ENCODE results near the gene CES2. TPM values are rescaled to one million over a fixed set of nuclear protein-coding genes. Genes with fewer than 3 reads are reported as not detected.
"Not testable (repeated sequence)": the region's sequence is repeated elsewhere in the genome, so short reads cannot be mapped to it uniquely, and the experiment has no call there.

Gene CES2
- total RNA-seq, 1 donor from 2014 or later, result 13.1 TPM

GRCh38 chr16:66977341-66978113, 42.2 kb downstream of the CES2 start:
- peak; percentile 70 to 82 for DNase-seq (ENCODE audit: low read depth in 2 of 2)

- no peak for DNase-seq (ENCODE audit: low read depth in 2 of 2)
These were observed 43.8 kb downstream of the CES2 start for GRCh38 chr16:66979011-66979717.

GRCh38 chr16:66983033-66983432, 47.7 kb downstream of the CES2 start:
- no peak for DNase-seq (ENCODE audit: low read depth in 2 of 2)

GRCh38 chr16:66984892-66985311, 49.6 kb downstream of the CES2 start:
- DNase-seq (ENCODE audit: low read depth in 2 of 2), result no peak

- no peak for DNase-seq (ENCODE audit: low read depth in 2 of 2)
These were observed 51.2 kb downstream of the CES2 start for GRCh38 chr16:66986559-66986958.

GRCh38 chr16:66988197-66988788, 53.0 kb downstream of the CES2 start, which contains the start of gene CES4A:
Gene CES4A (plus strand): TSS chr16:66988589. CDS start chr16:66988773, 184 bp downstream.
- DNase-seq (ENCODE audit: low read depth in 2 of 2), result no peak

- DNase-seq (ENCODE audit: low read depth in 2 of 2), result no peak
These were observed 56.3 kb downstream of the CES2 start for GRCh38 chr16:66991545-66992077.

- not testable (repeated sequence) for DNase-seq (ENCODE audit: low read depth in 2 of 2)
These were observed 58.2 kb downstream of the CES2 start for GRCh38 chr16:66993558-66993957.

Other genes with a start within 250 kb of the CES2 start
- gene CMTM4, start 238.8 kb upstream of the CES2 start, total RNA-seq, result 9.4 and 12.4 TPM in 2 replicates
- 98.4 and 101 TPM in 2 replicates for gene DYNC1LI2, start 183.9 kb upstream of the CES2 start, total RNA-seq
- under 0.01 TPM in 1 of 2 replicates, not detected in the other for gene TERB1, start 133.9 kb upstream of the CES2 start, total RNA-seq
- 31.6 and 44.3 TPM in 2 replicates for gene NAE1, start 104.5 kb upstream of the CES2 start, total RNA-seq
- not detected in 2 replicates for gene CA7, start 91.1 kb upstream of the CES2 start, total RNA-seq
- gene PDP2, start 55.0 kb upstream of the CES2 start, total RNA-seq, result 5.1 and 7.5 TPM in 2 replicates
- gene CDH16, start 16.6 kb upstream of the CES2 start, total RNA-seq, result not detected in 2 replicates
- 0.25 and 1.0 TPM in 2 replicates for gene RRAD, start 10.0 kb upstream of the CES2 start, total RNA-seq
- 135 and 156 TPM in 2 replicates for gene CIAO2B, start 1.1 kb upstream of the CES2 start, total RNA-seq
- gene CES3, start 25.8 kb downstream of the CES2 start, total RNA-seq, result not detected in 2 replicates
- 1.0 and 1.6 TPM in 2 replicates for gene CES4A, start 53.1 kb downstream of the CES2 start, total RNA-seq
- 44.8 and 51.1 TPM in 2 replicates for gene CBFB, start 93.6 kb downstream of the CES2 start, total RNA-seq
- gene PHAF1, start 174.4 kb downstream of the CES2 start, total RNA-seq, result 9.6 and 15.0 TPM in 2 replicates
- gene B3GNT9, start 215.5 kb downstream of the CES2 start, total RNA-seq, result 2.4 and 6.3 TPM in 2 replicates
- gene TRADD, start 224.4 kb downstream of the CES2 start, total RNA-seq, result 12.1 and 17.2 TPM in 2 replicates
- 4.2 and 7.1 TPM in 2 replicates for gene FBXL8, start 224.4 kb downstream of the CES2 start, total RNA-seq
- gene HSF4, start 229.2 kb downstream of the CES2 start, total RNA-seq, result 0.77 and 1.1 TPM in 2 replicates
- 5.8 and 6.8 TPM in 2 replicates for gene NOL3, start 235.0 kb downstream of the CES2 start, total RNA-seq
- gene MATCAP1, start 248.4 kb downstream of the CES2 start, total RNA-seq, result 6.7 and 8.1 TPM in 2 replicates